H1 (cell line): ENCODE data around the gene PSKH1. TPM values are rescaled to one million over a fixed set of nuclear protein-coding genes. Genes with fewer than 3 reads are reported as not detected.

ENCODE experiments used
- CTCF ChIA-PET: fragments of 300-600 bp; sonication (Branson Sonifier 250); formaldehyde crosslinking; loops from one replicate; lab custom pipeline; 2021; ENCODE audit not compliant: partially characterized antibody; lab: Charles Lee
- POLR2A ChIA-PET: fragments of 300-600 bp; sonication (Branson Sonifier 250); formaldehyde crosslinking; loops from one replicate; lab custom pipeline; 2021; ENCODE audit warnings: inconsistent platforms; ENCODE audit not compliant: partially characterized antibody; lab: Charles Lee
- DNase-seq, 2 experiments: peaks; one replicate each; pipeline versions ENCODE4 v3.0.0 to v3.0.0-alpha.2; 2010 to 2022; ENCODE audit warnings: low spot score in 2 of 2, low read depth in 1 of 2, mixed read lengths in 1 of 2
- FAIRE-seq: peaks from 2 replicates; lab custom pipeline; 2011; peaks lifted over from hg19 to GRCh38; lab: Jason Lieb, UNC
- H2AFZ ChIP-seq: 2 replicates; pipeline ENCODE4 v1.8.1; 2012; ENCODE audit warnings: low read length, inconsistent platforms
- H2AK5ac ChIP-seq: 2 replicates; pipeline ENCODE4 v1.6.1; 2013; ENCODE audit warnings: low read depth, low read length
- H2BK120ac ChIP-seq: replicated peaks from 2 replicates; pipeline ENCODE3; 2013; ENCODE audit warnings: low read depth, low read length, inconsistent platforms
- H2BK12ac ChIP-seq: 2 replicates; pipeline ENCODE4 v1.6.1; 2013; ENCODE audit warnings: low read depth, low read length
- H2BK15ac ChIP-seq: 2 replicates; pipeline ENCODE4 v1.6.1; 2013; ENCODE audit warnings: low read length
- H2BK20ac ChIP-seq: 2 replicates; pipeline ENCODE4 v1.6.1; 2013; ENCODE audit warnings: low read length
- H2BK5ac ChIP-seq: 2 replicates; pipeline ENCODE4 v1.6.1; 2013; ENCODE audit warnings: low read depth, low read length
- H3K14ac ChIP-seq: 2 replicates; pipeline ENCODE4 v1.6.1; 2013; ENCODE audit warnings: inconsistent platforms; ENCODE audit not compliant: insufficient read length
- H3K18ac ChIP-seq: 2 replicates; pipeline ENCODE4 v1.6.1; 2013; ENCODE audit warnings: low read length; ENCODE audit errors: extremely low read depth
- H3K23ac ChIP-seq: 2 replicates; pipeline ENCODE4 v1.6.1; 2013; ENCODE audit warnings: inconsistent platforms; ENCODE audit not compliant: insufficient read length
- H3K23me2 ChIP-seq: 2 replicates; pipeline ENCODE4 v1.6.1; 2013; ENCODE audit warnings: low read depth, low read length
- H3K27ac ChIP-seq: 2 replicates; pipeline ENCODE4 v1.6.1; 2011; ENCODE audit warnings: low read depth, low read length, inconsistent platforms
- H3K27me3 ChIP-seq, 4 experiments: replicated peaks in 1 of 4; 1 replicate in 1 of 4; 2 replicates in 3 of 4; pipeline versions ENCODE4 v1.6.1 to v1.8.1; 2011 to 2013; ENCODE audit warnings: low read length in 3 of 4, mild to moderate bottlenecking in 3 of 4, inconsistent platforms in 2 of 4, mixed read lengths in 2 of 4, moderate library complexity in 1 of 4; ENCODE audit not compliant: control insufficient read depth in 3 of 4, insufficient read depth in 3 of 4; ENCODE audit errors: extremely low read depth in 1 of 4
- H3K36me3 ChIP-seq, 4 experiments: 2 replicates each; pipeline versions ENCODE4 v1.6.1 to v1.8.1; 2011 to 2013; ENCODE audit warnings: mild to moderate bottlenecking in 4 of 4, low read length in 3 of 4, moderate library complexity in 2 of 4, control low read depth in 1 of 4, inconsistent platforms in 1 of 4; ENCODE audit not compliant: insufficient read depth in 4 of 4, control insufficient read depth in 2 of 4
- H3K4ac ChIP-seq: replicated peaks from 2 replicates; pipeline ENCODE3; 2013; ENCODE audit warnings: low read length, low read depth, mixed read lengths, inconsistent platforms; ENCODE audit not compliant: insufficient read length
- H3K4me1 ChIP-seq, 4 experiments: replicated peaks in 1 of 4; 1 replicate in 1 of 4; 2 replicates in 3 of 4; pipeline versions ENCODE4 v1.6.1 to v1.8.1; 2011 to 2013; ENCODE audit warnings: low read length in 3 of 4, inconsistent platforms in 2 of 4, mixed read lengths in 1 of 4; ENCODE audit not compliant: insufficient read depth in 4 of 4, control insufficient read depth in 3 of 4
- H3K4me2 ChIP-seq, 2 experiments: 2 replicates each; pipeline versions ENCODE4 v1.6.1 to v1.8.1; 2011 to 2013; ENCODE audit warnings: low read depth in 2 of 2, low read length in 2 of 2, control low read depth in 1 of 2, inconsistent platforms in 1 of 2, mild to moderate bottlenecking in 1 of 2; ENCODE audit not compliant: insufficient read depth in 1 of 2
- H3K4me3 ChIP-seq, 4 experiments: fragments of 200-600, 300-600 bp in 1 of 4; sonication (generic), shearing (Covaris generic), sonication (Bioruptor Twin) in 1 of 4; 2 replicates each; pipeline versions ENCODE4 v1.5.1 to v1.8.1; 2011 to 2016; ENCODE audit warnings: low read length in 4 of 4, low read depth in 3 of 4, control low read depth in 2 of 4, inconsistent platforms in 2 of 4, mild to moderate bottlenecking in 2 of 4, mixed read lengths in 1 of 4, moderate library complexity in 1 of 4; ENCODE audit not compliant: insufficient read depth in 2 of 4; ENCODE audit errors: extremely low read depth in 1 of 4
- H3K56ac ChIP-seq: replicated peaks from 2 replicates; pipeline ENCODE3; 2013; ENCODE audit warnings: low read depth, mild to moderate bottlenecking, mixed read lengths, low read length, inconsistent platforms; ENCODE audit not compliant: insufficient read length
- H3K79me1 ChIP-seq: 2 replicates; pipeline ENCODE4 v1.6.1; 2013; ENCODE audit warnings: low read depth, low read length, control low read depth
- H3K79me2 ChIP-seq, 2 experiments: 2 replicates each; pipeline versions ENCODE4 v1.6.1 to v1.8.1; 2012 to 2013; ENCODE audit warnings: low read length in 2 of 2, mild to moderate bottlenecking in 2 of 2, inconsistent platforms in 1 of 2; ENCODE audit not compliant: insufficient read depth in 2 of 2, control insufficient read depth in 1 of 2
- H3K9ac ChIP-seq, 4 experiments: replicated peaks in 1 of 4; 1 replicate in 1 of 4; 2 replicates in 3 of 4; pipeline versions ENCODE4 v1.6.1 to v1.8.1; 2011 to 2013; ENCODE audit warnings: low read depth in 3 of 4, low read length in 3 of 4, control low read depth in 2 of 4, mild to moderate bottlenecking in 2 of 4, moderate library complexity in 2 of 4, inconsistent platforms in 1 of 4; ENCODE audit errors: extremely low read depth in 1 of 4
- H3K9me3 ChIP-seq, 2 experiments: 2 replicates each; pipeline versions ENCODE4 v1.6.1 to v1.8.1; 2012 to 2013; ENCODE audit warnings: mild to moderate bottlenecking in 2 of 2, moderate library complexity in 2 of 2, control low read depth in 1 of 2, inconsistent platforms in 1 of 2, low read depth in 1 of 2, low read length in 1 of 2, mixed read lengths in 1 of 2; ENCODE audit not compliant: insufficient read depth in 2 of 2
- H4K20me1 ChIP-seq, 2 experiments: replicated peaks in 1 of 2; 2 replicates each; pipeline versions ENCODE3 to v1.8.1; 2011 to 2013; ENCODE audit warnings: inconsistent platforms in 2 of 2, low read length in 2 of 2, mild to moderate bottlenecking in 1 of 2; ENCODE audit not compliant: insufficient read depth in 2 of 2, control insufficient read depth in 1 of 2
- H4K5ac ChIP-seq: 2 replicates; pipeline ENCODE4 v1.6.1; 2013; ENCODE audit warnings: low read length, low read depth, mixed read lengths, inconsistent platforms; ENCODE audit not compliant: insufficient read length
- H4K8ac ChIP-seq: 2 replicates; pipeline ENCODE4 v1.8.0; 2013; ENCODE audit warnings: mild to moderate bottlenecking, moderate library complexity, low read length, inconsistent platforms; ENCODE audit not compliant: insufficient read depth; ENCODE audit errors: extremely low read depth
- H4K91ac ChIP-seq: replicated peaks from 2 replicates; pipeline ENCODE3; 2013; ENCODE audit warnings: low read length, mixed read lengths, inconsistent platforms; ENCODE audit not compliant: insufficient read length
- E2F6 ChIP-seq: IDR thresholded peaks from 2 replicates; pipeline ENCODE4 v1.6.1; 2012; ENCODE audit warnings: inconsistent platforms
- EZH2 ChIP-seq: fragments of 200-600 bp; sonication (generic); IDR thresholded peaks from 2 replicates; pipeline ENCODE4 v1.7.1; 2012; ENCODE audit warnings: low read depth, mild to moderate bottlenecking, moderate library complexity, low read length, inconsistent platforms; ENCODE audit not compliant: severe bottlenecking
- SP1 ChIP-seq: IDR thresholded peaks from 2 replicates; pipeline ENCODE4 v1.6.1; 2011; ENCODE audit warnings: low read depth, low read length
- WGBS, 2 experiments: shearing (Covaris generic) in 1 of 2; methylation state at CpG; one replicate each; pipeline versions ENCODE4 v1.1.6 to v1.1.7; 2013 to 2015; ENCODE audit warnings: low lambda C conversion rate in 2 of 2, mixed read lengths in 2 of 2, inconsistent platforms in 1 of 2, low coverage in 1 of 2, missing lambda C conversion rate in 1 of 2; ENCODE audit not compliant: insufficient replicate concordance in 2 of 2, insufficient coverage in 1 of 2, insufficient read length in 1 of 2; ENCODE audit errors: extremely low coverage in 1 of 2, missing lambda C conversion rate in 1 of 2; 5-methylcytosine and 5-hydroxymethylcytosine counted together
- polyA plus RNA-seq, 7 experiments: library from polyadenylated mRNA; depleted of rRNA in 3 of 7; stranded (reverse) in 5 of 7; unstranded in 2 of 7; fragments of >200 nt in 5 of 7; fragments of 200-250 nt in 2 of 7; gene quantifications; 1 replicate in 5 of 7; 2 replicates in 1 of 7; 4 replicates in 1 of 7; pipeline versions ENCODE4 v1.2.1 to v1.2.3, GENCODE V29; 2011 to 2013; ENCODE audit warnings: missing spikeins in 2 of 7, mixed read lengths in 2 of 7
- total RNA-seq: library from RNA; stranded (reverse); fragmentation: NEBNext Ultra II Directional; extraction: Animal tissue kit (Norgen Biotek cat#: 25700); gene quantifications from 2 replicates; pipeline ENCODE4 v1.2.1, GENCODE V29; 2021

PSKH1 gene
- total and polyA plus RNA-seq, 2 of the 8 experiments (the other 6 are each of a cell fraction or from before 2014, with no cell fraction given): 24.8 to 51.0 TPM

- DNase-seq: no peak
- peaks cover 7 to 38% (median 25%) of the 10 kb centered on the region in 4 experiments for H3K36me3 ChIP-seq
- no peak overlapping the region for H2AK5ac ChIP-seq
- H3K56ac ChIP-seq: no peak overlapping the region
- no peaks in the 10 kb centered on the region for H3K79me2 ChIP-seq
- no peak overlapping the region for H3K9ac ChIP-seq
- no peaks in the 10 kb centered on the region for H3K79me1 ChIP-seq
- no peak overlapping the region for H4K5ac ChIP-seq
- 92% methylated on average over 10 of the region's 10 CpGs; no CpG with 5 or more reads in 1 of the 2 experiments for WGBS, 2 experiments
- H2BK15ac ChIP-seq: no peak overlapping the region
- H4K8ac ChIP-seq: no peak overlapping the region
- no peak overlapping the region for H3K4me3 ChIP-seq
- H3K23ac ChIP-seq: no peak overlapping the region
- H2BK20ac ChIP-seq: no peak overlapping the region
- H3K18ac ChIP-seq: no peak overlapping the region
- ChIA-PET POLR2A (interaction anchor here (1.1 to 8.5 kb wide), 3 partner anchors 12 to 19 kb away, joined by 4 to 47 read pairs (median 7); partner anchors contain the start of gene PSMB10), CTCF (interaction anchor here (0.6 to 2.4 kb wide), 5 partner anchors 11 to 159 kb away, joined by 3 to 11 read pairs (median 3); partner anchors contain the start of gene LCAT)
- FAIRE-seq: no peak
- no peak overlapping the region for H3K4ac ChIP-seq
- H2BK12ac ChIP-seq: no peak overlapping the region
- H3K14ac ChIP-seq: no peak overlapping the region
- no peak overlapping the region for H2AFZ ChIP-seq
- H4K91ac ChIP-seq: no peak overlapping the region
- no peaks in the 10 kb centered on the region for H3K27me3 ChIP-seq
- peaks cover 3% of the 10 kb centered on the region; the same call in 1 of the 2 replicates for H3K23me2 ChIP-seq
- H4K20me1 ChIP-seq: peaks cover 4 to 17% of the 10 kb centered on the region in 2 experiments
- no peak overlapping the region for H2BK5ac ChIP-seq
- no peak overlapping the region for H3K27ac ChIP-seq
- no peak overlapping the region for H3K4me2 ChIP-seq
- no peak overlapping the region for H2BK120ac ChIP-seq
- H3K9me3 ChIP-seq: no peaks in the 10 kb centered on the region
- no peaks in the 10 kb centered on the region for H3K4me1 ChIP-seq
- TF ChIP-seq SP1: no peak
- no peak for TF ChIP-seq E2F6
- TF ChIP-seq EZH2: no peak
These were observed 61.6 kb downstream of the PSKH1 start for GRCh38 chr16:67954421-67955196.
